ENCODE data around the gene MTX1. TPM values are rescaled to one million over a fixed set of nuclear protein-coding genes. Genes with fewer than 3 reads are reported as not detected.
A peak's percentile ranks its signal among the peaks of the same experiment; 100 is the strongest.

MTX1 gene
- total RNA-seq, 1 donor, result 42.7 TPM

DNA sequence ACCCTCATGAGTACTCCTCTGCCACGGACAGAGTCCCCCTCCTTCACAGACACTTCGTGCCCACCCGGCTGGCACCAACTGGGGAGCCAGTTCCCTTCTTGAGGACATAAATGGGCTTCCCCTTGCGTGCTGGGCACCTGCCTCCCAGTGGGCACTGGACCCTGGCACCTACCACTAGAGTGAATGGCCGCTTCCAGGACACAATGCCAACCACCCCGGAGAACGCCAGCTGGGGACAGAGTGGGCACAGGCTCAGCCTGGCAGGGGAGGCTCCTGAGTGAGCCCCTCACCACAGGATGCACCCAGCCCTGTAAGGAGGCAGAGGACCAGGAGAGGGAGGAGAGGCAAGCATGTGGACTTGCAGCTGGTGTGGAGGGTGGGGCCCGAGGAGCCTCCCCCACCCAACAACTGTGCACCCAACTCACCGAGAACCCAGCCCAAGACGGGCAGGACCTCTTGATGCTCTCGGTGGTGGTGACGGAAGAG is 45.8 kb downstream of the MTX1 start:
- Histone ChIP-seq H3K27ac (ENCODE audit: low read depth, low read length) (peak overlapping the region; percentile 19), H3K4me2 (ENCODE audit: insufficient read depth, low read length) (peak overlapping the region; percentile 90), H3K4me3 (ENCODE audit: insufficient read depth, low read length) (peak overlapping the region; percentile 88), H4K20me1 (ENCODE audit: insufficient read depth, low read length) (peaks cover 3% of the 10 kb centered on the region), H2AFZ (ENCODE audit: low read length) (peak overlapping the region; percentile 59), H3K36me3 (ENCODE audit: insufficient read depth, low read length) (peaks cover 29% of the 10 kb centered on the region), H3K27me3 (ENCODE audit: insufficient read depth, low read length) (no peaks in the 10 kb centered on the region), H3K4me1 (ENCODE audit: insufficient read depth, low read length) (peaks cover 30% of the 10 kb centered on the region), H3K9me3 (ENCODE audit: low read depth, low read length) (no peaks in the 10 kb centered on the region), H3K79me2 (ENCODE audit: insufficient read depth, low read length) (peaks cover 20% of the 10 kb centered on the region)
- TF ChIP-seq, protein P1, sequence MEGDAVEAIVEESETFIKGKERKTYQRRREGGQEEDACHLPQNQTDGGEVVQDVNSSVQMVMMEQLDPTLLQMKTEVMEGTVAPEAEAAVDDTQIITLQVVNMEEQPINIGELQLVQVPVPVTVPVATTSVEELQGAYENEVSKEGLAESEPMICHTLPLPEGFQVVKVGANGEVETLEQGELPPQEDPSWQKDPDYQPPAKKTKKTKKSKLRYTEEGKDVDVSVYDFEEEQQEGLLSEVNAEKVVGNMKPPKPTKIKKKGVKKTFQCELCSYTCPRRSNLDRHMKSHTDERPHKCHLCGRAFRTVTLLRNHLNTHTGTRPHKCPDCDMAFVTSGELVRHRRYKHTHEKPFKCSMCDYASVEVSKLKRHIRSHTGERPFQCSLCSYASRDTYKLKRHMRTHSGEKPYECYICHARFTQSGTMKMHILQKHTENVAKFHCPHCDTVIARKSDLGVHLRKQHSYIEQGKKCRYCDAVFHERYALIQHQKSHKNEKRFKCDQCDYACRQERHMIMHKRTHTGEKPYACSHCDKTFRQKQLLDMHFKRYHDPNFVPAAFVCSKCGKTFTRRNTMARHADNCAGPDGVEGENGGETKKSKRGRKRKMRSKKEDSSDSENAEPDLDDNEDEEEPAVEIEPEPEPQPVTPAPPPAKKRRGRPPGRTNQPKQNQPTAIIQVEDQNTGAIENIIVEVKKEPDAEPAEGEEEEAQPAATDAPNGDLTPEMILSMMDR (IDR thresholded peaks at IDR 0.05; ENCODE audit: extremely low read depth, low read depth, low read length), result no peak
- peak; percentile 92 for DNase-seq (ENCODE audit: insufficient read length, low spot score, missing footprints)

DNA sequence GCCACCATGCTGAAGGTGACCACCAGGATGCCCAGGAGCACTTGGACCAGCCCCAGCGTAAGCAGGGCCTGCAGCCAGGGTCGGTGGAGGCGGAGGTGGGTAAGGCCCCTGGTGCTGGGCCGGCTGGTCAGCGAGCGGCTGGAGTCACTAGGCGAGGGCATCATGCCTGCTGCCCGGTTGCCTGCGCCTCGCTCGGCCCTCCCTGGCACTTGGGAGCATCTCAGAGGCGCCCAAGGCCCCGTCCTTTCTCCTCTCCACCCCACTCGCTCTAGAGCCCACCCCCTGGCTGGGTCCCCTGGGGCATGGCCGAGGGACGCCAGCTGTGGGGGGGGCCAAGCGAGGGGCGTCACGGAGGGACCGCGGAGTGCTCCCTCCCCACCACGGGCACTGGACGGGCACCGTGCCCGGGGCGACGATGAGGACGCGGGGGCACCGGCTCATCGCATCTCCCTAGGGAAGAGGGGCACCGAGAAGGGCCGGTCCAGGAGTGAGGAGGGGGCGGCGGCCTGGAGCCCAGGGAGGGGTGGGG is 46.3 kb downstream of the MTX1 start:
- H4K20me1 ChIP-seq (ENCODE audit: insufficient read depth, low read length), result peaks cover 3% of the 10 kb centered on the region
- no peaks in the 10 kb centered on the region for H3K9me3 ChIP-seq (ENCODE audit: low read depth, low read length)
- H3K4me2 ChIP-seq (ENCODE audit: insufficient read depth, low read length), result peak overlapping the region; percentile 90
- peak overlapping the region; percentile 59 for H2AFZ ChIP-seq (ENCODE audit: low read length)
- no peaks in the 10 kb centered on the region for H3K27me3 ChIP-seq (ENCODE audit: insufficient read depth, low read length)
- peaks cover 30% of the 10 kb centered on the region for H3K4me1 ChIP-seq (ENCODE audit: insufficient read depth, low read length)
- peak overlapping the region; percentile 88 for H3K4me3 ChIP-seq (ENCODE audit: insufficient read depth, low read length)
- TF ChIP-seq, protein P1 (IDR thresholded peaks at IDR 0.05; ENCODE audit: extremely low read depth, low read depth, low read length), result no peak
- H3K27ac ChIP-seq (ENCODE audit: low read depth, low read length), result peak overlapping the region; percentile 45
- H3K79me2 ChIP-seq (ENCODE audit: insufficient read depth, low read length), result peaks cover 24% of the 10 kb centered on the region
- peak; percentile 92 for DNase-seq (ENCODE audit: insufficient read length, low spot score, missing footprints)
- H3K36me3 ChIP-seq (ENCODE audit: insufficient read depth, low read length), result peaks cover 34% of the 10 kb centered on the region

DNA sequence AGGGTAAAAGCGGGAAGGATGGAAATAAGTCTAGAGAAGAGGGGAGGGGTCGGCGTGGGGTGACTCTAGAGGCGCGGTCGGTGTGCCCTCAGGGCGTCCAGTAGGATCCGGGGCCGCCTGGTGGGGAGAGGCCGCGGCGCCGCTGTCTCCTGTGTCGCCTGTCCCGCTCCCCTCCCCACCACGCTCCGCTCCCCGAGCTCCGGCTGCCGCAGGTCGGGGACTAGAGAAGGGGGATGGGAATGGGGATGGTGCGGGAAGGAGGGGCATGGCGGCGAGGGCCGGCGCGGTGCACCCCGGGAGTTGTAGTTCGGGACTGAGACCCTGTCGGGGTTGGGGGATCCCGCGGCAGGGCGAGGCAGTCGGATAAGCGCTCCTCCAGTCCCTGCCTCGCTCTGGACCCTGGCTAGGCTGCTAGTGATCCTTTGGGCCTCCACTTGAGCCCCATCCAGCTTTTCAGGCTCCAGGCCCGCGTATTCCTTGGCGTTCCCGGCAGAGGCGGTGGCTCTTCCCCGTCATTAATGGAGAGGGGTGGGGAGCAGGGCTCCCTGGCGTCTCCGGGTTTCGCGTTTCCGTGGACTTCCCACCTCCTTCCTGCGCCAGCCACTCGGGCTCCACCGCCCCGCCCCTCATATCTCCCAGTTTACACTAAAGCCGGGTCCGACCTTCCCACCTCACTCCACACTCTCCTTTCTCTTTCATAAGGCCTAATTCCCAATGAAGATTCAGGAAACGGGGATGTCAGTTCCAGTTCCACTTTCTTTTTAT is 46.9 kb downstream of the MTX1 start, which contains the start of gene ENTREP3:
TSS of gene ENTREP3 (minus strand) at position 241 of the 765 bp plus-strand sequence. CDS start 606 bp downstream, outside the sequence.
- peak within 1 kb of the TSS; percentile 90 for H3K4me2 ChIP-seq (ENCODE audit: insufficient read depth, low read length)
- no peaks in the 10 kb centered on the region for H3K27me3 ChIP-seq (ENCODE audit: insufficient read depth, low read length)
- TF ChIP-seq, protein P1 (IDR thresholded peaks at IDR 0.05; ENCODE audit: extremely low read depth, low read depth, low read length), result no peak
- H3K4me3 ChIP-seq (ENCODE audit: insufficient read depth, low read length), result peak within 1 kb of the TSS; percentile 88
- H4K20me1 ChIP-seq (ENCODE audit: insufficient read depth, low read length), result peaks cover 3% of the 10 kb centered on the region
- peak within 1 kb of the TSS; percentile 87 for H3K27ac ChIP-seq (ENCODE audit: low read depth, low read length)
- peaks cover 29% of the 10 kb centered on the region for H3K79me2 ChIP-seq (ENCODE audit: insufficient read depth, low read length)
- H2AFZ ChIP-seq (ENCODE audit: low read length), result peak within 1 kb of the TSS; percentile 94
- peaks cover 29% of the 10 kb centered on the region for H3K4me1 ChIP-seq (ENCODE audit: insufficient read depth, low read length)
- H3K9me3 ChIP-seq (ENCODE audit: low read depth, low read length), result no peaks in the 10 kb centered on the region
- H3K36me3 ChIP-seq (ENCODE audit: insufficient read depth, low read length), result peaks cover 38% of the 10 kb centered on the region
- DNase-seq (ENCODE audit: insufficient read length, low spot score, missing footprints), result peak; percentile 99

Data from osteoblast (primary cell).